HL-60 (cell line): ENCODE data around the gene SP3.

Experiments used
- CTCF ChIP-seq: IDR thresholded peaks from one replicate; pipeline ENCODE4 v1.5.1; 2011; ENCODE audit warnings: low read length, control low read depth, inconsistent platforms; ENCODE audit not compliant: insufficient read depth
- GABPA ChIP-seq: IDR thresholded peaks from 2 replicates; pipeline ENCODE4 v1.6.1; 2012; ENCODE audit warnings: low read depth
- POLR2AphosphoS5 ChIP-seq: IDR thresholded peaks from 2 replicates; pipeline ENCODE4 v1.6.1; 2012; ENCODE audit warnings: low read depth
- REST ChIP-seq: IDR thresholded peaks from 2 replicates; pipeline ENCODE4 v1.6.1; 2012; ENCODE audit warnings: low read depth; ENCODE audit not compliant: insufficient replicate concordance

GRCh38 chr2:173896755-173897154 lies 68.4 kb downstream of the SP3 start:
- no peak for TF ChIP-seq REST
- TF ChIP-seq CTCF = no peak
- no peak for TF ChIP-seq POLR2AphosphoS5
- TF ChIP-seq GABPA = no peak
